OCI-LY3 (cell line): Measurements from ENCODE around the gene ABHD15.

Experiments used
- H2AFZ ChIP-seq: fragments of 200-600, 300-600 bp; shearing (Covaris generic); 2 replicates; pipeline ENCODE4 v1.6.0; 2014; ENCODE audit warnings: antibody characterized with exemption, low read depth, low read length
- H3K27ac ChIP-seq: fragments of 200-600, 300-600 bp; sonication (generic); 2 replicates; pipeline ENCODE4 v1.5.1; 2014; ENCODE audit warnings: mild to moderate bottlenecking, low read length, moderate library complexity, mixed read lengths
- H3K27me3 ChIP-seq: fragments of 200-600, 300-600 bp; sonication (generic); 2 replicates; pipeline ENCODE4 v1.6.1; 2014; ENCODE audit warnings: low read depth, low read length, mixed read lengths
- H3K36me3 ChIP-seq: fragments of 200-600, 300-600 bp; sonication (generic); replicated peaks from 2 replicates; pipeline ENCODE3; 2014; ENCODE audit warnings: low read depth, low read length, mixed read lengths
- H3K4me1 ChIP-seq: fragments of 300-600, 200-600 bp; sonication (generic); 2 replicates; pipeline ENCODE4 v1.6.1; 2014; ENCODE audit warnings: low read length, mixed read lengths
- H3K4me2 ChIP-seq: fragments of 200-600, 300-600 bp; sonication (generic); 2 replicates; pipeline ENCODE4 v1.6.1; 2014; ENCODE audit warnings: low read length, mixed read lengths
- H3K4me3 ChIP-seq: fragments of 300-600, 200-600 bp; sonication (generic); 2 replicates; pipeline ENCODE4 v1.5.1; 2014; ENCODE audit warnings: antibody characterized with exemption, mild to moderate bottlenecking, low read length, moderate library complexity
- H3K79me2 ChIP-seq: fragments of 300-600, 200-600 bp; shearing (Covaris generic); 2 replicates; pipeline ENCODE4 v1.6.1; 2014; ENCODE audit warnings: mild to moderate bottlenecking, low read length, mixed read lengths
- H3K9ac ChIP-seq: fragments of 300-600, 200-600 bp; shearing (Covaris generic); 2 replicates; pipeline ENCODE4 v1.6.0; 2014; ENCODE audit warnings: mild to moderate bottlenecking, low read length, moderate library complexity
- H3K9me3 ChIP-seq: fragments of 200-600, 300-600 bp; shearing (Covaris generic); 2 replicates; pipeline ENCODE4 v1.6.1; 2014; ENCODE audit warnings: low read length, mixed read lengths; ENCODE audit not compliant: insufficient read depth
- H4K20me1 ChIP-seq: fragments of 200-600, 300-600 bp; sonication (generic); 2 replicates; pipeline ENCODE4 v1.6.1; 2016; ENCODE audit warnings: low read length, mixed read lengths; ENCODE audit not compliant: insufficient read depth
- CTCF ChIP-seq: fragments of 200-600, 300-600 bp; sonication (generic); IDR thresholded peaks from 2 replicates; pipeline ENCODE4 v1.5.1; 2014; ENCODE audit warnings: antibody characterized with exemption, low read length, low read depth
- EZH2phosphoT487 ChIP-seq: fragments of 200-600 bp; shearing (Covaris generic); IDR thresholded peaks from 2 replicates; pipeline ENCODE4 v1.6.1; 2018; ENCODE audit warnings: antibody characterized with exemption, mixed run types, low read depth

ABHD15 gene

GRCh38 chr17:29546830-29547229 is 20.0 kb downstream of the ABHD15 start:
- Histone ChIP-seq H3K36me3 (peaks cover 28% of the 10 kb centered on the region), H3K27me3 (no peaks in the 10 kb centered on the region), H3K9me3 (no peaks in the 10 kb centered on the region), H4K20me1 (no peaks in the 10 kb centered on the region; the same call in 1 of the 2 replicates), H3K4me2 (no peak overlapping the region), H3K79me2 (no peaks in the 10 kb centered on the region), H3K4me3 (no peak overlapping the region), H3K4me1 (peaks cover 6% of the 10 kb centered on the region), H3K27ac (no peak overlapping the region), H2AFZ (no peak overlapping the region), H3K9ac (no peak overlapping the region)
- TF ChIP-seq CTCF (no peak), EZH2phosphoT487 (no peak)

GRCh38 chr17:29546085-29546484 is 20.8 kb downstream of the ABHD15 start:
- Histone ChIP-seq H3K27ac (no peak overlapping the region), H3K36me3 (peaks cover 21% of the 10 kb centered on the region), H4K20me1 (no peaks in the 10 kb centered on the region; the same call in 1 of the 2 replicates), H3K4me2 (no peak overlapping the region), H3K9ac (no peak overlapping the region), H2AFZ (no peak overlapping the region), H3K27me3 (no peaks in the 10 kb centered on the region), H3K79me2 (no peaks in the 10 kb centered on the region), H3K4me1 (peaks cover 6% of the 10 kb centered on the region), H3K9me3 (no peaks in the 10 kb centered on the region), H3K4me3 (no peak overlapping the region)
- no peak for TF ChIP-seq EZH2phosphoT487
- TF ChIP-seq CTCF, result no peak

- Histone ChIP-seq H3K4me1 (peaks cover 3% of the 10 kb centered on the region), H3K4me3 (no peak overlapping the region), H4K20me1 (no peaks in the 10 kb centered on the region), H3K4me2 (no peak overlapping the region), H3K27ac (no peak overlapping the region), H3K27me3 (no peaks in the 10 kb centered on the region), H3K36me3 (peaks cover 20% of the 10 kb centered on the region), H3K9me3 (no peaks in the 10 kb centered on the region), H2AFZ (no peak overlapping the region), H3K79me2 (no peaks in the 10 kb centered on the region), H3K9ac (no peak overlapping the region)
- TF ChIP-seq CTCF, result no peak
- TF ChIP-seq EZH2phosphoT487, result no peak
Observed at GRCh38 chr17:29544066-29544465, 22.8 kb downstream of the ABHD15 start.

- no peak overlapping the region for H3K27ac ChIP-seq
- H3K4me1 ChIP-seq, result no peaks in the 10 kb centered on the region
- 0 out of 2 replicates have a peak, but pooled peaks cover 4% of the 10 kb centered on the region for H4K20me1 ChIP-seq
- H3K4me2 ChIP-seq, result no peak overlapping the region
- H3K36me3 ChIP-seq, result peaks cover 30% of the 10 kb centered on the region
- no peak overlapping the region for H3K9ac ChIP-seq
- TF ChIP-seq EZH2phosphoT487, result no peak
- no peak for TF ChIP-seq CTCF
- no peaks in the 10 kb centered on the region for H3K27me3 ChIP-seq
- no peak overlapping the region for H2AFZ ChIP-seq
- H3K9me3 ChIP-seq, result no peaks in the 10 kb centered on the region
- H3K4me3 ChIP-seq, result no peak overlapping the region
- H3K79me2 ChIP-seq, result no peaks in the 10 kb centered on the region
Observed at GRCh38 chr17:29533976-29534375, 32.9 kb downstream of the ABHD15 start.
